ENCODE data around the gene ACSF2. TPM values are rescaled to one million over a fixed set of nuclear protein-coding genes. Genes with fewer than 3 reads are reported as not detected.
"Not testable (repeated sequence)": the region's sequence is repeated elsewhere in the genome, so short reads cannot be mapped to it uniquely, and the experiment has no call there.

Gene ACSF2
- total and polyA plus RNA-seq, 4 donors, result 10.1 to 50.7 (median 24.0) TPM

GRCh38 chr17:50389534-50389933, 36.5 kb upstream of the ACSF2 start:
- peaks cover 81% of the 10 kb centered on the region for H3K36me3 ChIP-seq (ENCODE audit: control insufficient read depth, insufficient read depth, low read length)
- no peak for DNase-seq (ENCODE audit: low read depth in 4 of 6, low spot score in 6 of 6)
- no peak overlapping the region for H3K27ac ChIP-seq (ENCODE audit: low read depth, low read length)
- no peaks in the 10 kb centered on the region for H3K27me3 ChIP-seq (ENCODE audit: control insufficient read depth, insufficient read depth, low read length)
- no peak overlapping the region for H3K4me3 ChIP-seq (ENCODE audit: low read depth, low read length)
- no peaks in the 10 kb centered on the region for H3K4me1 ChIP-seq (ENCODE audit: control insufficient read depth, insufficient read depth, low read length)
- no peaks in the 10 kb centered on the region for H3K9me3 ChIP-seq (ENCODE audit: control insufficient read depth, insufficient read depth, low read length)
- WGBS (ENCODE audit: insufficient coverage), result 100% methylated on average over 1 of the region's 6 CpGs

GRCh38 chr17:50392621-50393020, 33.4 kb upstream of the ACSF2 start:
- peaks cover 57% of the 10 kb centered on the region for H3K36me3 ChIP-seq (ENCODE audit: control insufficient read depth, insufficient read depth, low read length)
- no peaks in the 10 kb centered on the region for H3K9me3 ChIP-seq (ENCODE audit: control insufficient read depth, insufficient read depth, low read length)
- no peak overlapping the region for H3K4me3 ChIP-seq (ENCODE audit: low read depth, low read length)
- no peak for DNase-seq (ENCODE audit: low read depth in 4 of 6, low spot score in 6 of 6)
- 97% methylated on average over 6 of the region's 6 CpGs for WGBS (ENCODE audit: insufficient coverage)
- no peak overlapping the region for H3K27ac ChIP-seq (ENCODE audit: low read depth, low read length)
- no peaks in the 10 kb centered on the region for H3K27me3 ChIP-seq (ENCODE audit: control insufficient read depth, insufficient read depth, low read length)
- H3K4me1 ChIP-seq (ENCODE audit: control insufficient read depth, insufficient read depth, low read length), result peaks cover 15% of the 10 kb centered on the region

DNA sequence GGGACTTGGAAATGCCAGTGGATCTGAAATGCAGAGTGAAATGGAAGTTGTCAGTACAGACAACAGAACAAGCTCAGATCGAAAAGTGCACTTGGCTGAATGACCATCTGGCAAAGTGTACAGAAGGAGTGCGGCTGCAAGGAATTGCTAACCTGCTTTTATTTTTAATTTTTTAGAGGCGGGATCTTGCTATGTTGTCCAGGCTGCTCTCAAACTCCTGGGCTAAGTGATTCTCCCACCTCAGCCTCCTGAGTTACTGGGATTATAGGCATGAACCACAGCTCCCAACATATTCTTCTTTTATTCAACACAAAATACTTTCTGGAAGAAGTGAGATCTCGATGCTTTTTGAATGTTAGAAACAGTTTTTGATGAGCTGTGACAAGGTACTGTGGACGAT, 32.3 kb upstream of the ACSF2 start:
- Histone ChIP-seq H3K27me3 (ENCODE audit: control insufficient read depth, insufficient read depth, low read length) (no peaks in the 10 kb centered on the region), H3K36me3 (ENCODE audit: control insufficient read depth, insufficient read depth, low read length) (peaks cover 47% of the 10 kb centered on the region)
- WGBS (ENCODE audit: insufficient coverage), result 89% methylated on average over 3 of the region's 5 CpGs

GRCh38 chr17:50394711-50395110, 31.3 kb upstream of the ACSF2 start:
- H3K27ac ChIP-seq (ENCODE audit: low read depth, low read length), result no peak overlapping the region
- H3K9me3 ChIP-seq (ENCODE audit: control insufficient read depth, insufficient read depth, low read length), result no peaks in the 10 kb centered on the region
- no CpG with 5 or more reads among the region's 3 CpGs for WGBS (ENCODE audit: insufficient coverage)
- H3K27me3 ChIP-seq (ENCODE audit: control insufficient read depth, insufficient read depth, low read length), result no peaks in the 10 kb centered on the region
- no peak overlapping the region for H3K4me3 ChIP-seq (ENCODE audit: low read depth, low read length)
- DNase-seq (ENCODE audit: low read depth in 4 of 6, low spot score in 6 of 6), result no peak
- H3K4me1 ChIP-seq (ENCODE audit: control insufficient read depth, insufficient read depth, low read length), result peaks cover 19% of the 10 kb centered on the region
- peaks cover 39% of the 10 kb centered on the region for H3K36me3 ChIP-seq (ENCODE audit: control insufficient read depth, insufficient read depth, low read length)

More for the DNA sequence above, 32.3 kb upstream of the ACSF2 start:
- DNase-seq (ENCODE audit: low read depth in 4 of 6, low spot score in 6 of 6), result no peak
- Histone ChIP-seq H3K4me3 (ENCODE audit: low read depth, low read length) (no peak overlapping the region), H3K9me3 (ENCODE audit: control insufficient read depth, insufficient read depth, low read length) (no peaks in the 10 kb centered on the region), H3K4me1 (ENCODE audit: control insufficient read depth, insufficient read depth, low read length) (peaks cover 19% of the 10 kb centered on the region), H3K27ac (ENCODE audit: low read depth, low read length) (no peak overlapping the region)

DNA sequence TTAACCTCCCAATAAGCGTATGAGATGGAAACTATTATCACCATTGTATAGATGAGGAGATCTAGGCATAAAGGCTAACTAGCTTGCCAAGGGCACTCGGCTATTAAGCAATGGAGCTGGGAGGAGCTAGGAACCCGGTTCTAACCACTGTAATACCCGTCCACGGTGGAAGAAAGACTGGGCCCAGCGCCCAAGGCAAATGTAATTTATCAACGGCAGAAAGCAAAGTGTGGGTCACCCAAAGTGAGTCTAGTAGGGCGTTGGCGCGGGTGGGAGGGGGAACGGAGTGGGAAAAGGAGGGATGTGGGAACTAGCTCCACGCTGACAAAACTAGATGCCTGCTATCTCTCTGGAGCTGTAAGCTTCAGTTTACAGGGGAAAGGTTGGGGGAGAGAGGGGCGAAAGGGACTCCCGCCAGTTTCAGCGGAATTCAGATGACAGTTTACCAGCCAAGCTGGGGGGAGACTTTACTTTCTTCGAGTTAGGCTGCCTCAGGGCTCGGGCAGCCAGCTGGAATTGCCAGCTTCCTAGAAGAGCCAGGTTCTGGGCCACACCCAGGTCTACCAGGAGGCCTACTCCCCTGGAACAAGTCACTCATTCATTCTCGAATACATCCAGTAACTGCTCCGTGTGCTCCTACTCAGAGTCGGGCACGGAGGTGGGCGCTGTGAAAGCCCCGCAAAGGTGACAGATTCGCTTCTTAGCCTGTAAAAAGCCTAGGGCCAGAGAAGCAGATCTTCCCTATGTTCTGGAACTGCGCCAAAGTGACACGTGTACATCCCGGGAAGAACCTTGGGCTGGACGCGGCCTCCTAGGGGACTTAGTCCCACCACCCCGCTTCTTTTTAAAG, 29.5 kb upstream of the ACSF2 start:
- 7% methylated on average over 27 of the region's 30 CpGs for WGBS (ENCODE audit: insufficient coverage)

GRCh38 chr17:50397111-50397918, 28.7 kb upstream of the ACSF2 start, which contains the start of gene LRRC59:
Gene LRRC59, minus strand, starts transcription at chr17:50397523. Its CDS starts 206 bp downstream, at chr17:50397317.
- WGBS (ENCODE audit: insufficient coverage), result under 1% methylated on average over 70 of the region's 70 CpGs
- Histone ChIP-seq H3K4me3 (ENCODE audit: low read depth, low read length) (peak within 1 kb of the TSS; percentile 91), H3K4me1 (ENCODE audit: control insufficient read depth, insufficient read depth, low read length) (peaks cover 19% of the 10 kb centered on the region), H3K9me3 (ENCODE audit: control insufficient read depth, insufficient read depth, low read length) (no peaks in the 10 kb centered on the region), H3K27me3 (ENCODE audit: control insufficient read depth, insufficient read depth, low read length) (no peaks in the 10 kb centered on the region), H3K27ac (ENCODE audit: low read depth, low read length) (peak within 1 kb of the TSS; percentile 25), H3K36me3 (ENCODE audit: control insufficient read depth, insufficient read depth, low read length) (peaks cover 20% of the 10 kb centered on the region)
- DNase-seq (ENCODE audit: low read depth in 4 of 6, low spot score in 6 of 6), result peak; percentile 63 to 94 (median 74)

More for the DNA sequence above, 29.5 kb upstream of the ACSF2 start:
- Histone ChIP-seq H3K9me3 (ENCODE audit: control insufficient read depth, insufficient read depth, low read length) (no peaks in the 10 kb centered on the region), H3K36me3 (ENCODE audit: control insufficient read depth, insufficient read depth, low read length) (peaks cover 28% of the 10 kb centered on the region), H3K4me3 (ENCODE audit: low read depth, low read length) (peak overlapping the region; percentile 91), H3K27ac (ENCODE audit: low read depth, low read length) (peak overlapping the region; percentile 25), H3K27me3 (ENCODE audit: control insufficient read depth, insufficient read depth, low read length) (no peaks in the 10 kb centered on the region), H3K4me1 (ENCODE audit: control insufficient read depth, insufficient read depth, low read length) (peaks cover 19% of the 10 kb centered on the region)
- peak in 2 of 6 donors; percentile 31 to 52 for DNase-seq (ENCODE audit: low read depth in 4 of 6, low spot score in 6 of 6)

DNA sequence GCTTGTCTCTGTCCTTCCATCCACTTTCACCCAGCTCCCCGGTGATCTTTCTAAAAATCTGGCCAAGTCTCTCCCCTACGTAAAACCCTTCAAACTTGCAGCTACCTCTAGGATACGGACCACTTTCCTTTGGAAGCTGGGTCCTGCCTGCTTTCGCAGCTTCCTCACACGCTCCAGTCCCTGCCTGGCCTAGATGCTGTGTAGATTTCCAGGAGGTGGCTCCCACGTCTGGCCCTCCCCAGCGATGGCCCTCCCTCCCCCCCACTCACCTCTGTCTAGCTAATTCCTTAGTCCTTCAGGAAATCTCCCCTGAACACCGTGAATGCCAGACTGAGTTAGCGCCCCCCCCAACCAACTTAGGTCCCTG, 28.1 kb upstream of the ACSF2 start:
- Histone ChIP-seq H3K27me3 (ENCODE audit: control insufficient read depth, insufficient read depth, low read length) (no peaks in the 10 kb centered on the region), H3K4me3 (ENCODE audit: low read depth, low read length) (peak overlapping the region; percentile 91), H3K27ac (ENCODE audit: low read depth, low read length) (no peak overlapping the region), H3K9me3 (ENCODE audit: control insufficient read depth, insufficient read depth, low read length) (no peaks in the 10 kb centered on the region), H3K4me1 (ENCODE audit: control insufficient read depth, insufficient read depth, low read length) (peaks cover 19% of the 10 kb centered on the region), H3K36me3 (ENCODE audit: control insufficient read depth, insufficient read depth, low read length) (peaks cover 14% of the 10 kb centered on the region)
- WGBS (ENCODE audit: insufficient coverage), result 54% methylated on average over 9 of the region's 9 CpGs
- DNase-seq (ENCODE audit: low read depth in 4 of 6, low spot score in 6 of 6), result no peak

DNA sequence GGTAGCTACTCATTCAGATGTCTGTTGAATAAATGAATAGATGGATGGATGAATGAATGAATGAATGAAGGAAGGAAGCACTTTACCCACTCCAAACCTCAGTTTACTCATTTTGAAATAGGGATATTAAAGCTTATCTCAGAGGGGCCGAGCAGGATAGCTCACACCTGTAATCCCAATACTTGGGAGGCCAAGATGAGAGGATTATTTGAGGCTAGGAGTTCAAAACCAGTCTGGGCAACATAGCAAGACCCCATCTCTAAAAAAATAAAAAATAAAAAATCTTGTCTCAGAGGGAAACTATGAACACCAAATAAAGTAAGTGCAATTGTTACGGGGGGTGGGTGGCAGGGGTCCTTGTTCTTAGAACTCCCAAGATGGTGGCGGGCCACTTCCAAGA, 27.3 kb upstream of the ACSF2 start:
- 100% methylated on average over 2 of the region's 3 CpGs for WGBS (ENCODE audit: insufficient coverage)

DNA sequence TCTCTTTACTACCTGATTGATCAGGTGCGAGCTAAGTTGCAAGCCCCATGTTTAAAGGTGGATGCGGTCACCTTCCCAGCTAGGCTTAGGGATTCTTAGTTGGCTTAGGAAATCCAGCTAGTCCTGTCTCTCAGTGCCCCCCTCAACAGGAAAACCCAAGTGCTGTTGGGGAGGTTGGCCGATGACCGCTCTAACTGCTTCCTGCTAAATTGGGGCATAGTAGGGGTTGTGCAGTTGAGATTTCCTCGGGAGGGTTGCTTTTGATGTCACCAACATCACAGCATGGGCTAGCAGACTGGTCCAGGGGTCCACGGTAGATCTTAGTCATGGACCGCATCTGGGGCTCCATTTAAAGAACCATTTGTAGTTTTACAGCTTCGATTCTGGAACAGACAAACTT, 26.4 kb upstream of the ACSF2 start:
- not testable (repeated sequence) for H3K27ac ChIP-seq (ENCODE audit: low read depth, low read length); H3K4me3 ChIP-seq (ENCODE audit: low read depth, low read length); H3K27me3 ChIP-seq (ENCODE audit: control insufficient read depth, insufficient read depth, low read length); H3K9me3 ChIP-seq (ENCODE audit: control insufficient read depth, insufficient read depth, low read length); DNase-seq (ENCODE audit: low read depth in 4 of 6, low spot score in 6 of 6); H3K36me3 ChIP-seq (ENCODE audit: control insufficient read depth, insufficient read depth, low read length)
- 96% methylated on average over 6 of the region's 8 CpGs for WGBS (ENCODE audit: insufficient coverage)
- H3K4me1 ChIP-seq (ENCODE audit: control insufficient read depth, insufficient read depth, low read length), result peaks cover 19% of the 10 kb centered on the region

More for the DNA sequence above, 27.3 kb upstream of the ACSF2 start:
- H3K4me3 ChIP-seq (ENCODE audit: low read depth, low read length); DNase-seq (ENCODE audit: low read depth in 4 of 6, low spot score in 6 of 6); H3K9me3 ChIP-seq (ENCODE audit: control insufficient read depth, insufficient read depth, low read length); H3K27me3 ChIP-seq (ENCODE audit: control insufficient read depth, insufficient read depth, low read length); H3K36me3 ChIP-seq (ENCODE audit: control insufficient read depth, insufficient read depth, low read length); H3K27ac ChIP-seq (ENCODE audit: low read depth, low read length): not testable (repeated sequence)
- peaks cover 19% of the 10 kb centered on the region for H3K4me1 ChIP-seq (ENCODE audit: control insufficient read depth, insufficient read depth, low read length)

All from spinal cord (tissue), 10 donors.